Activated CD4-positive, alpha-beta T cell treated with anti-CD3 and anti-CD28 coated beads for 4 hours (primary cell): ENCODE data around the gene CYB5R3.

ENCODE experiments used
- DNase-seq, 2 donors: peaks; one replicate each; pipeline ENCODE4 v3.0.0-alpha.2; 2020

Gene CYB5R3

GRCh38 chr22:42644422-42645340 lies 4.5 kb downstream of the CYB5R3 start:
- DNase-seq, result no peak

GRCh38 chr22:42643634-42644421 lies 5.4 kb downstream of the CYB5R3 start:
- no peak for DNase-seq

- DNase-seq, result no peak
Observed at GRCh38 chr22:42642806-42643633, 6.2 kb downstream of the CYB5R3 start.

GRCh38 chr22:42641801-42642413 lies 7.3 kb downstream of the CYB5R3 start:
- DNase-seq, result no peak

- no peak for DNase-seq
Observed at GRCh38 chr22:42639541-42640241, 9.5 kb downstream of the CYB5R3 start.

GRCh38 chr22:42637555-42637954 lies 11.6 kb downstream of the CYB5R3 start:
- DNase-seq, result no peak

GRCh38 chr22:42636506-42636905 lies 12.7 kb downstream of the CYB5R3 start:
- DNase-seq, result no peak

GRCh38 chr22:42635531-42635930 lies 13.7 kb downstream of the CYB5R3 start:
- no peak for DNase-seq

GRCh38 chr22:42633013-42633412 lies 16.2 kb downstream of the CYB5R3 start:
- no peak for DNase-seq

- no peak for DNase-seq
Observed at GRCh38 chr22:42632096-42632495, 17.1 kb downstream of the CYB5R3 start.

- no peak for DNase-seq
Observed at GRCh38 chr22:42630901-42631602, 18.1 kb downstream of the CYB5R3 start.

- no peak for DNase-seq
Observed at GRCh38 chr22:42630211-42630610, 19.0 kb downstream of the CYB5R3 start.

GRCh38 chr22:42627981-42628380 lies 21.2 kb downstream of the CYB5R3 start:
- DNase-seq, result no peak

- no peak for DNase-seq
Observed at GRCh38 chr22:42626951-42627625, 22.1 kb downstream of the CYB5R3 start.

GRCh38 chr22:42626431-42626830 lies 22.8 kb downstream of the CYB5R3 start:
- DNase-seq, result no peak

- no peak for DNase-seq
Observed at GRCh38 chr22:42625416-42625815, 23.8 kb downstream of the CYB5R3 start.

GRCh38 chr22:42624551-42625106 lies 24.6 kb downstream of the CYB5R3 start:
- DNase-seq, result no peak

GRCh38 chr22:42623756-42624441 lies 25.3 kb downstream of the CYB5R3 start:
- DNase-seq, result no peak

GRCh38 chr22:42623301-42623751 lies 25.9 kb downstream of the CYB5R3 start:
- no peak for DNase-seq
